B cell (primary cell): ENCODE results near the gene SLC39A1. TPM values are rescaled to one million over a fixed set of nuclear protein-coding genes. Genes with fewer than 3 reads are reported as not detected.

Source experiments
- ATAC-seq: fragments of 200-7000 bp; cut with Tn5 transposase; one replicate; pipeline ENCODE4 v1.10.0; 2021; ENCODE audit warnings: low read depth, mild to moderate bottlenecking, moderate number of reproducible peaks, moderate library complexity
- CTCF ChIA-PET: fragments of 350-600 bp; sonication (Branson Sonifier 250); formaldehyde crosslinking; loops from one replicate; lab custom pipeline; 2021; ENCODE audit warnings: antibody characterized with exemption, inconsistent platforms; lab: Charles Lee
- POLR2A ChIA-PET: fragments of 350-600 bp; sonication (Branson Sonifier 250); formaldehyde crosslinking; loops from one replicate; lab custom pipeline; 2021; ENCODE audit warnings: antibody characterized with exemption; lab: Charles Lee
- DNase-seq: peaks from one replicate; pipeline ENCODE4 v3.0.0; 2013
- H2AFZ ChIP-seq: 2 replicates; pipeline ENCODE4 v1.6.1; 2012; ENCODE audit warnings: mild to moderate bottlenecking, low read depth, low read length; ENCODE audit not compliant: insufficient read depth, poor library complexity, severe bottlenecking
- H3K27ac ChIP-seq, 2 donors: 1 replicate in 1 of 2; 2 replicates in 1 of 2; pipeline ENCODE4 v1.5.1; 2012 to 2013; ENCODE audit warnings: low read length in 2 of 2, mild to moderate bottlenecking in 2 of 2, moderate library complexity in 1 of 2
- H3K27me3 ChIP-seq, 4 experiments: fragments of 200-600 bp in 1 of 4; sonication (generic) in 1 of 4; replicated peaks in 1 of 4; 1 replicate in 2 of 4; 2 replicates in 2 of 4; pipeline versions ENCODE4 v1.6.1 to v1.7.0; 2013 to 2016; ENCODE audit warnings: low read length in 3 of 4, mild to moderate bottlenecking in 2 of 4, mixed read lengths in 1 of 4, moderate library complexity in 1 of 4; ENCODE audit not compliant: insufficient read depth in 4 of 4, control insufficient read depth in 3 of 4; ENCODE audit errors: control extremely low read depth in 1 of 4
- H3K36me3 ChIP-seq, 2 experiments: replicated peaks in 1 of 2; 1 replicate in 1 of 2; 2 replicates in 1 of 2; pipeline versions ENCODE4 v1.6.1 to v1.7.1; 2013; ENCODE audit warnings: low read length in 1 of 2; ENCODE audit not compliant: insufficient read depth in 2 of 2, control insufficient read depth in 1 of 2; ENCODE audit errors: control extremely low read depth in 1 of 2, extremely low read depth in 1 of 2
- H3K4me1 ChIP-seq, 2 donors: fragments of 200-600 bp in 1 of 2; sonication (generic) in 1 of 2; 1 replicate in 1 of 2; 2 replicates in 1 of 2; pipeline versions ENCODE4 v1.5.1 to v1.6.1; 2013 to 2017; ENCODE audit warnings: low read length in 2 of 2; ENCODE audit not compliant: control insufficient read depth in 2 of 2, insufficient read depth in 2 of 2
- H3K4me2 ChIP-seq: replicated peaks from 2 replicates; pipeline ENCODE3; 2012; ENCODE audit warnings: mild to moderate bottlenecking, low read depth, low read length; ENCODE audit not compliant: poor library complexity, severe bottlenecking
- H3K4me3 ChIP-seq, 5 experiments: fragments of 200-600 bp in 1 of 5; sonication (generic) in 1 of 5; 1 replicate in 3 of 5; 2 replicates in 2 of 5; pipeline versions ENCODE4 v1.5.1 to v1.7.0; 2011 to 2016; ENCODE audit warnings: low read length in 4 of 5, mild to moderate bottlenecking in 4 of 5, low read depth in 2 of 5, control low read depth in 1 of 5, moderate library complexity in 1 of 5; ENCODE audit not compliant: insufficient read depth in 1 of 5; ENCODE audit errors: control extremely low read depth in 1 of 5, extremely low read depth in 1 of 5
- H3K79me2 ChIP-seq: fragments of 200-600 bp; sonication (generic); one replicate; pipeline ENCODE4 v1.6.0; 2016; ENCODE audit warnings: low read length; ENCODE audit not compliant: control insufficient read depth, insufficient read depth
- H3K9ac ChIP-seq: fragments of 200-600 bp; sonication (generic); 2 replicates; pipeline ENCODE4 v1.6.1; 2017; ENCODE audit warnings: mild to moderate bottlenecking, low read length, moderate library complexity
- H3K9me3 ChIP-seq, 3 donors: one replicate each; pipeline versions ENCODE4 v1.6.1 to v1.7.1; 2013; ENCODE audit warnings: low read length in 2 of 3; ENCODE audit not compliant: control insufficient read depth in 2 of 3, insufficient read depth in 1 of 3; ENCODE audit errors: control extremely low read depth in 1 of 3
- H4K20me1 ChIP-seq: 2 replicates; pipeline ENCODE4 v1.6.0; 2012; ENCODE audit warnings: mild to moderate bottlenecking, low read length; ENCODE audit not compliant: insufficient read depth, control insufficient read depth, poor library complexity, severe bottlenecking
- H3K27ac Mint-ChIP-seq: one replicate; pipeline ENCODE4 v1.8.0; 2021; ENCODE audit warnings: mixed read lengths
- H3K27me3 Mint-ChIP-seq: one replicate; pipeline ENCODE4 v1.8.0; 2021; ENCODE audit warnings: mixed read lengths
- H3K4me1 Mint-ChIP-seq: one replicate; pipeline ENCODE4 v1.8.0; 2021; ENCODE audit warnings: mixed read lengths
- H3K4me3 Mint-ChIP-seq: one replicate; pipeline ENCODE4 v1.8.0; 2021; ENCODE audit warnings: mixed read lengths
- H3K9me3 Mint-ChIP-seq: one replicate; pipeline ENCODE4 v1.8.0; 2022; ENCODE audit warnings: mixed read lengths; ENCODE audit not compliant: insufficient read depth
- EZH2 ChIP-seq: IDR thresholded peaks from 2 replicates; pipeline ENCODE4 v1.6.1; 2012; ENCODE audit warnings: borderline replicate concordance, low read depth, mild to moderate bottlenecking, moderate library complexity, low read length; ENCODE audit not compliant: insufficient read depth, poor library complexity, severe bottlenecking
- WGBS: methylation state at CpG from one replicate; pipeline ENCODE4 v1.1.5; 2013; ENCODE audit warnings: missing lambda C conversion rate; ENCODE audit not compliant: insufficient coverage; 5-methylcytosine and 5-hydroxymethylcytosine counted together
- intact Hi-C: fragments of 100-400 bp; cut with micrococcal nuclease; formaldehyde crosslinking; loops from one replicate; pipeline ENCODE4 v1.10.0; 2022
- polyA plus RNA-seq: library from polyadenylated mRNA; depleted of rRNA; stranded (reverse); fragments of >200 nt; gene quantifications from 2 replicates; pipeline ENCODE4 v1.2.3, GENCODE V29; 2012
- total RNA-seq, 2 donors: library from RNA; stranded (reverse); fragments of 120-200 nt in 1 of 2; gene quantifications; 1 replicate in 1 of 2; 2 replicates in 1 of 2; pipeline versions ENCODE4 v1.2.3 to v1.2.4, GENCODE V29; 2013 to 2022
- TF ChIP-seq, protein P1 (sequence below): fragments of 200-600 bp; IDR thresholded peaks from one replicate; pipeline ENCODE4 v1.8.0; 2022; ENCODE audit warnings: antibody characterized with exemption, mild to moderate bottlenecking

The SLC39A1 gene
- total and polyA plus RNA-seq, 2 donors (not counting 1 experiment from before 2014, with no cell fraction given): 19.3 to 28.1 TPM

DNA sequence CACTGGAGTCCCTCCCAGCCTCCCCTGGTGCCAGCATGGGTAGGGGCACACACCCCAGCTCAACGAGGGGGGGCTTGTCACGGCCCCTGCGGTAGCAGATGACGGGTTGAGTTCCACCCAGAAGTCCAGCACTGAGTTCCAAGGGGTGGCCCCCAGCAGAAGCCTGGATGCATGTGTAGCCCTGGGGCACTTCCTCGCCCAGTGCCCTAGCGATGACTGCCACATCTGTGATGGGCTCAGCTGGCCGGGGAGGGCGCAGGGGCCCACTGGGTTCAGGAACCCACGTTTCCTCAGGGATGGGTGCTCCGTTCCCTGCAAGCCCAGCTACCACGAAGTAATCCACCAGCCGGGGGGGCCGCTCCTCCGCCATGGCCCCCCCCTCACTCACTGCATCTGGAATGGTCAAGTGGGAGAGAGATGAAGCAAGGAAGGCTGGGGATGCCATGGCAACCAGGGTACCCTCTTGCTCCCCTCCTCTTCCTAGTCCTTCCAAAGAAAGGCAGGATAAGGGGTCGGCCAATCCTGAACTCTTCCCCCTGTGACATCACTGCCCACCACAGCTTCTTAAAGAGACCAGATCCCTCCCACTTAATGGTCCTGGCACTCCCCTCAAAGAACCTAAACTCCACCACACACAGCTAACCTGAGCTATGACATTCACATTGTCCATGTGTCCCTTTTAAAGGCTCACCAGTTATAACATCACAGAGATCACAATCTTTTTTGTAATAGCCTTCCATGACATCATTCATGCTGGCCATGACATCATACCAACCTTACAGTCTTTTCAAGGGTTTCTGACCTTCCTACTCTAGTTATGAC lies 19.1 kb downstream of the SLC39A1 start:
- DNase-seq (peak; percentile 53), ATAC-seq (no peak)
- Histone ChIP-seq H3K9me3 (no peaks in the 10 kb centered on the region), H3K4me1 (peaks cover 24 to 43% of the 10 kb centered on the region in 2 donors), H3K36me3 (peaks cover 17 to 64% of the 10 kb centered on the region in 2 experiments), H3K27ac (peak overlapping the region; percentile 91 to 98), H2AFZ (peak overlapping the region; percentile 53), H3K4me2 (peak overlapping the region; percentile 89), H3K27me3 (no peaks in the 10 kb centered on the region), H3K9ac (peak overlapping the region; percentile 89), H3K4me3 (peak overlapping the region; percentile 54 to 95 (median 85)), H4K20me1 (peaks cover 49% of the 10 kb centered on the region), H3K79me2 (peaks cover 57% of the 10 kb centered on the region)
- no peaks in the 10 kb centered on the region for H3K9me3 Mint-ChIP-seq
- intact Hi-C loops: no loop called here
- no peaks in the 10 kb centered on the region for H3K27me3 Mint-ChIP-seq
- H3K4me3 Mint-ChIP-seq: peak overlapping the region; percentile 94
- peaks cover 51% of the 10 kb centered on the region for H3K4me1 Mint-ChIP-seq
- TF ChIP-seq, protein P1, sequence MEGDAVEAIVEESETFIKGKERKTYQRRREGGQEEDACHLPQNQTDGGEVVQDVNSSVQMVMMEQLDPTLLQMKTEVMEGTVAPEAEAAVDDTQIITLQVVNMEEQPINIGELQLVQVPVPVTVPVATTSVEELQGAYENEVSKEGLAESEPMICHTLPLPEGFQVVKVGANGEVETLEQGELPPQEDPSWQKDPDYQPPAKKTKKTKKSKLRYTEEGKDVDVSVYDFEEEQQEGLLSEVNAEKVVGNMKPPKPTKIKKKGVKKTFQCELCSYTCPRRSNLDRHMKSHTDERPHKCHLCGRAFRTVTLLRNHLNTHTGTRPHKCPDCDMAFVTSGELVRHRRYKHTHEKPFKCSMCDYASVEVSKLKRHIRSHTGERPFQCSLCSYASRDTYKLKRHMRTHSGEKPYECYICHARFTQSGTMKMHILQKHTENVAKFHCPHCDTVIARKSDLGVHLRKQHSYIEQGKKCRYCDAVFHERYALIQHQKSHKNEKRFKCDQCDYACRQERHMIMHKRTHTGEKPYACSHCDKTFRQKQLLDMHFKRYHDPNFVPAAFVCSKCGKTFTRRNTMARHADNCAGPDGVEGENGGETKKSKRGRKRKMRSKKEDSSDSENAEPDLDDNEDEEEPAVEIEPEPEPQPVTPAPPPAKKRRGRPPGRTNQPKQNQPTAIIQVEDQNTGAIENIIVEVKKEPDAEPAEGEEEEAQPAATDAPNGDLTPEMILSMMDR: no peak
- no peak for TF ChIP-seq EZH2
- peak overlapping the region; percentile 96 for H3K27ac Mint-ChIP-seq
- CTCF ChIA-PET: interaction anchor here (0.8 to 5.9 kb wide), 11 partner anchors 9 to 94 kb away, joined by 3 to 65 read pairs (median 14); partner anchors contain the start of genes CREB3L4, CRTC2, GATAD2B and JTB
- 88% methylated on average over 9 of the region's 15 CpGs for WGBS
- POLR2A ChIA-PET: interaction anchor here (0.5 to 4.4 kb wide), 19 partner anchors 10 to 1043 kb away, joined by 3 to 124 read pairs (median 5); partner anchors contain the start of genes CREB3L4, CRTC2, GATAD2B and JTB
